NCI-H82 treated with DMSO at 0.1 percent for 48 hours (cell line): ENCODE results near the gene PIAS4.

ENCODE experiments used
- DNase-seq: peaks from one replicate; lab custom pipeline; 2025; ENCODE audit not compliant: unreplicated experiment; lab: John Stamatoyannopoulos, UW

The PIAS4 gene

DNA sequence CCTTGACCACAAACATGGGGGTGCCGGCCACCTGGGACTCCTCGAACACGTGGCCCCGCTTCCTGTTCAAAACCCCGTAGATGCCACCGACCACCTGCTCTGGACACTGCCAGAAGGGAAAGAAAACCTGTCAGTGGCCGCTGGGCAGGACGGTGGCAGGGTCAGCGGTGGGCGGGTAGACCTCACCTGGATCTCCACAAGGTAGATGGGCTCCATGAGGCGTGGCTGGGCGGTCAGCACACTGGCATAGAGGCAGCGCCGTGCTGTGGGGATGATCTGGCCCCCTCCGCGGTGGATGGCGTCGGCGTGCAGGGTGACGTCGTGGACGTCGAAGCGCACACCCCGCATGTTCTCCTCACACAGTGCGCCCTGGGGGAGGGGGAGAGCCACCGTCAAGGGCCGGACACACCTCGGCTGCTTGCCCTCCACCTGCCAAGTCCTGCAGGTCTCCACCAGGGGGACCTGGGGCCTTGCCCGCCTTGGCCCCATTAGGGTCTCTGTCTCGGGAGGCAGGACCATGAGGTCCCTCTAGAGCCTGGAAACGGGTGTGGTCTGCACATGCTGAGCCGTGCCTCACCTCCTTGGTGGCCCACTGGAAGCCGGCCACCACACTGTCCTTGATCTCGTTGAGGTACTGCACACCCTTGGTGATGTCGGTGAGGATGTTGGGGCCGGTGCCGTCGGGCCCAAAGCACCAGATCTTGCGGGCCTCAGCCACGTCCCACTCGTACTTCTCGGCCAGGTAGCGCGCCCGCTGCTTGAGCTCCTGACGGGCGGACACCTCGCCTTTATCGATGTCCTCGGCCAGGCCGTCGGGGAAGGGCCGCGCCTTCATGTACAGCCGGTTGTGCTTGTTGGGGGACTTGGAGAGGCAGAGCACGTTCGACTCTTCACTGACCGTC lies 30.0 kb upstream of the PIAS4 start:
- no peak for DNase-seq

DNA sequence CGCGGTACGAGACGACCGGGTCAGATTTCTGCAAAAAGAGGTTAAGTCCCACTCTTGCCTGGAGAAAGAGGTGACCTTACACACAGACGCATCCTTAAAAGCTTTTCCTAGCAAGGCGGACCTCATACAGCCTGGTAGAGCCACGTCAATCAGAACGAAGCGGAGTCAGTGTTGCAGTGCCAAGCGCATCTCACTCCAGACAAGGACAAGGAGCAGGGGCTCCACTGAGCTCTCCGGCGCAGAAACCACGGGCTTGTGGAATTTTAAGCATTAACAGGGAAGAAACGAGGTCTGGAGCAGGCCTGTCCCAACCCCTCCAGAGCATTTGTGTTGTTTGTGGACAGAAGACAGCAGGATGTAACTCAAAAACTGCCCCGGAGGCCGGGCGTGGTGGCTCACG lies 29.4 kb upstream of the PIAS4 start:
- no peak for DNase-seq

DNA sequence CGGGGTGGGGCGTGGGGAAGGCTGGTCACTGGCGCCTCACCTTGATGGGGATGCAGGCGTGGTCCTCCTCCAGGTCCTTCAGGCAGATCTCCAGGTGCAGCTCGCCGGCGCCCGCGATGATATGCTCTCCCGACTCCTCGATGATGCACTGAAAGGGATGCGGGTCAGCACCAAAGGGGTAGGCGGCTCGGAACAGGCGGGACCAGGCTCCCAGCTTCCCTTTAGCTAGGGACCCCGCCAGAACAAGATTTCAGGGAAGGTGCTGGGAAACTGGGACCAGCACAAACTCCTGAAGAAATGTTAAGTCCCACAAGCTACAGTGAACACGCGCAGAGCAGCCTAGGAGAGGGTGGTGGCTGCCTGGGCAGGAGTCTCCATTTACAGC lies 28.3 kb upstream of the PIAS4 start:
- no peak for DNase-seq

DNA sequence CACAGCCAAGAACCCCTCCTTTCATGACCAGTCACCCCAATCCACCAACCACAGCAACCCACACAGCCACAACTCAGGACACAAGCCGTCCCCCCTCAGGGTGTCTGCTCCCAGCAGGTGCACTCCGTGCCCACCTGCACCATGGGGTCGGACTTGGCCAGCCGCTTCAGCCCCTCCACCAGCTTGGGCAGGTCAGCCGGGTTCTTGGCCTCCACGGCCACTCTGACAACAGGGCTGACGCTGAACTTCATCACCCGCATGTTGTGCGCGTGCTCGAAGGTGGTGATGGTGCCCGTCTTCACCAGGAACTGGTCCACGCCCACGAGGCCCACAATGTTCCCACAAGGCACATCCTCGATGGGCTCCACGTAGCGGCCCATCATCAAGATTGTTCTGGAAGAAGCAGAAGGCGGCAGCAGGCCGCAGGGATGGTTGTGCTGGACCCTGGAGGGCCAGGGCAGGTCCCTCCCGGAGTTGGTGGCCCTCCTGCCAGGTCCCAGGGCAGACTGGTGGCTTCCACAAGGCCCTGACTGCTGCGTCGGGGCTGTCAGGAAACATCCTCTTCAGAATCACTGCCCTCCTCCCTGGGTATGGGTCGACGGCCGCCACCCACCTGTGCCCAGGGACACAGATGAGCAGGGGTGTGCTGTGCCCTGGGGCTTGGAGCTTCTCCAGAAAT lies 27.7 kb upstream of the PIAS4 start:
- DNase-seq: no peak

DNA sequence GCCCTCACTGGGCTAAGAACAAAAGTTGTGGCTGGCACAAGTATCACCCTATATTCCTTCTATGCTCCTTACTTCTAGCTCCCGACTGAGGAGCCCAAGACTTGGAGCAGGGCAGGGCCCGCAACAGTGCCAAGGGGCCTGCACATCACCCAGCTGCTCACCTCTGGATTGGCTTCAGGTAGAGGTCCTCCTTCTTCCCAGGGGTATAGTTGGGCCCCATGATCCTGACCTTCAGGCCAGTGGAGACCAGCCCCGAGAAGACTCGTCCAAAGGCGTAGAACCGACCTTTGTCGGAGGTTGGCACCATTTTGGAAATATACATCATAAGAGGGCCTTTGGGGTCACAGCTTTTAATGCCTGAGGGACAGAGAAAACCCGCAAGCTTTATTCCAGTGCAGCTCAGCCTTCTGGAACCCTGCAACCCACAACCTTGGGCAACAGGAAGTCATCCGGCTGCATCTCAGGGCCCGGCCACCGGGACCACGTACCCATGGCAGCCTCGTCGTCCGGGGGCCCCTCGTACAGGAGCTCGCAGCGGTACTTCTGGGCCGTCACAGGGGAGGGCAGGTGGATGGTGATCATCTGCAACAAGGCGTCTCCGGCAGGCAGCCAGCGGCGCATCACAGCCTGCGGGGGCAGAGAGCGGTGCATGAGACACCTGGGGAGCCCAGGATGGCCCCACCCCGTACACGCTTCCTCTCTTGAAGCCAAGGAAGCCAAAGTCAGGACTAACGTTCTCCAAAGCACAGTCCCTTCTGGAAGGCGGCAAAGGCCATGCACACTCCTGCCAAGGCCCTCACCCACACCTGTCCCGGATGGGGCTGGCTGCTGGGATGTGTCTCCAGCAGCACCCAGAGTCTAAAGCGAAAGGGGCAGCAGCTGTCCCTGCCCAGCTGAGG lies 26.9 kb upstream of the PIAS4 start:
- DNase-seq: no peak

DNA sequence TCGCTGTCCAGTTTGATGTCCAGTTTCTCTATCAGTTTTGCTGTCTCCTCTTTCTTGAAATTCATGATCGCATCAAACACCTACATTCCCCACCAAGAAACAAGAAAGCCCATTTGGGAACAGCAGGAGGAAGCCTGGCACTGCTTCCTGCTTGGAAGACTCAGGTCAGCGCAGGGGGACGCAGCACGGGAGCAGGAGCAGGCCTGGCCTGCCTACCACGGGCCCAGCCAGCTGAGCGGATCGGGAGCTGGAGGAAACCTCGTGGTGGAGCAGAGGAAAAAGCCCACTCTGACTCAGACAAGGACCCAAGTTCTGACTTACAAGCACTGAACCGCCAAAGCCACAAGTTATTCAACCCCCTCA lies 26.2 kb upstream of the PIAS4 start:
- DNase-seq: no peak

DNA sequence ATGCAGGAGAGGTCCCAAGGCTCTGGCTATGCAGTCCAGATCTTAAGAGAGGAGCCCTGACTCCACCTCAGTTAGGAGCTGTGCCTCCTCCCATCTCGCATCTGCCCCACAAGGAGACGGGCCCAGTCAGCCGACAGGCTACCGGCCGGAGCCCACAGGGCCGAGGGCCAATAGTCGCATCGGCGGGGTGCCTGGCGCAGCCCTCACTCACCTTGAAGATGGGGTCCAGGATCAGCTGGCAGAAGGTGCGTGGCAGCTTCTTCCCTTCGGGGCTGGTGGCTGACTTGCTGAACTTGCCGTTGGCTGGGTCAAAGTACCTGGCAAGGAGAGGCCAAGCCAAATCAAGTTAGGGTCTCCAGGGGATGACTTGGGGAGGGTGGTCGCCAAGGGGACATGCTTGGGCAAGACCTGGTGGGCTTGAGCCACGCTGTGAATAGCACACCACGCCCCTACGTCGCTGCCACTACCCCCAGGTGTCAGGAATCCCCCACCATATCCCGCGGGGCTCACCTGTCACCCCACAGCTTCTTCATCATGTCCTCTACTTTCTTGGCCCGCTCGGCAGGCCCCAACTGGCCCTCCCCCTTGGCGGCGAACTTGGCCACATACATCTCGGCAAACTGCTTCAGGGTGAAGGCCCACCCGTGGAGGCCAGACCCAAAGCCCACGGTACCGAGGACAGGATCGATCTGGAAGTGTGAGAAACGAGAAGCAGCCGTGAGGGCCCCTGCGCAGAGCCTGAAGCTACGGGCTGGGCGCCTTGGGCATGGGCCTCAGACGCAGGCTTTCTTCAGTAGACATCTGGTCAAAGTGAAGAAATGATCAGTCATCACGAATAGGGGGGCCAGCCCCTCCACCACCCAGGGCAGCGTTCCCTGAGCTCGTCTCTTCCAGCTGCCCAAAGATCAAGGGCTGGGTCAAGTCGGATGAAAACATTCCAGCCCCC lies 25.5 kb upstream of the PIAS4 start:
- no peak for DNase-seq

DNA sequence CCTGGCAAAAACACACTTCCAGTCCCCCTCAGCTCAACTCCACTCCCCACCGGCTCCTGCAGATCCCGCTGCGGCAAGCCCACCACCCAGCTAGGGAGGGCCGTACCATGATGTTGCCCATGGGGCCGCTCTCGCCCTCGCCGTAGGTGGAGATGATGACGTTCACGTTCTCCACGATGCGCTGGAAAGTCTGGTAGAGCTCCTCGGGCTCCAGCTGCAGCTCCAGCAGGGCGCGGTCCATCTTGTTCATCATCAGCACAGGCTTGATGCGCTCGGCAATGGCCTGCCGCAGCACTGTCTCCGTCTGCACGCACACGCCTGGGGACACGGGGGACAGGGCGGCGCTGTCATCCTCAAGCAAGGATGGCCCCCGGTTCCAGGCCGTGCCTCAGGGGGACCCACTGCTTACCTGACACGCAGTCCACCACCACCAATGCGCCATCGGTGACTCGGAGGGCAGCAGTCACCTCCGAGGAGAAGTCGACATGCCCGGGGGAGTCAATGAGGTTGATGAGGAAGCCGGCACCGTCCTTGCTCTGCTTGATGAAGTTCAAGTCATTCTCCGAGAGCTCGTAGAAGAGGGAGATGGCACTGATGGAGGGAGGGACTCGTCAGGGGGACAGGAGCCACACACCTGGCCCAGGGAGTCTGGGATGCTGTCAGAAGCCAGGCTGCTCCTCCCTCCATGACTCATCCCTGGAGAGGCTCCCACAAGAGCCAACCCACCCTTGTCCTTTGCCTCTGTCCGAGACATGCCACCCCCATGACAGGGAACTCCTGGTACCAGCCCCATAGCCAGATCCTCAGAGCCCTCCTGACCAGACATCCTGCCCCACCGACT lies 24.6 kb upstream of the PIAS4 start:
- no peak for DNase-seq

DNA sequence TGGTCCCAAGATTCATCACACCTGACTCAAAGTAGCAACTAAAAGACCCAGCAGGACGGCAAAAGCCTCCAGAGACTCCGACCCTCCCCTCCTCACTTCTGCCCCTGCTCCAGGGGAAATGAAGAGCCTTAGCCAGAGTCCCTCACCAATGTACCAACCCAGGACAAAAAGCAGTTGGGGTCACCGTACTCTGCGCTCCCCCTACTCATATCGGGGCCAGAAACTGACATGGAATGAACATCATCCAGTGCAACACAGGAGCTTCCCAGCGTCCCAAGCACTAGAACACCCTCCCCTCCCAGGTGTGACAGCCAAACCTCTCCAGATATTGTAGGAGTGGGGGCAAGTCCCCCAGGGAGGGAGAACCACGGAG lies 24.0 kb upstream of the PIAS4 start:
- DNase-seq: no peak

DNA sequence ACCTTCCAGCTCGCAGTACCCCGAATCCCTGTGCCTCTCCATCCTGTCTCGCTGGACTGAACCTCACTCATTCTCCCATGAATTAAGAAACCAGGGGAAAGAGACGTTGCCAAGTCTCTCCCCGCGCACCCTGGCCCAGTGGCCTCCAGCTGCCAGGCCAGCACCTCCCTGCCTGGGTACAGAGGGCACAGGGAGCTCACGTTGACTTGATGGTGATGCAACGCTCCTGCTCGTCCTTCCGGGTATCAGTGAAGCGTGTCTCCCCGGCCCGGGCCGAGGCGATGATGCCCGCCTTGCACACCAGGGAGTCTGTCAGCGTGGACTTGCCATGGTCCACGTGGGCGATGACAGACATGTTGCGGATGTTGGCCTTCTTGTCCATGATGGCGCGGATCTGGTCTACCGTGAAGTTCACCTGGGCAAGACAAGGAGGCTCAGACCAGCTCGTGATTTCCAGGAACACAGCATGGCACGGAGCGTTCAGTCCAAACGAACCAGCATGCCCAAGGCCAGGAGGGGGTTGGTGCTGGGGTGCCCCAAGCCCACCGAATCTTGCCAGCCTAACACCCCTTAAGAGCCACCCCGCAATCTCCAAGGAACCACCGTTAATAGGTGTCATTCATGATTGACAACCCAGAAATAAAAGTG lies 23.5 kb upstream of the PIAS4 start:
- no peak for DNase-seq

DNA sequence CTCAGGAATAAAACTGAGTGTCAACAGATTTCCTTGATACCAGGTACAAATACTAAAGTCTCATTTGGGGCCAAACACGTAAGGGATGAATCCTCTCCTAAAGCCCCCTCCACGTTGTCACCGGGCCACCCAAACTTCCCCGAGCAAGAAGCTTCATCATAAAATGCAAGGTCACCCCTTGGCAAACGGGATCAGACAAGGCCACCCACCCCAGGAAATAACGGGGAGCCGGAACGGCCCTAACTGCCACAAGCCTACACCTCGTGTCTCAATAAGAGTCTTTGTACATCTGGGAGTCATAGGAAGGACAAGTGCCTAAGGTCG lies 23.0 kb upstream of the PIAS4 start:
- DNase-seq: no peak

DNA sequence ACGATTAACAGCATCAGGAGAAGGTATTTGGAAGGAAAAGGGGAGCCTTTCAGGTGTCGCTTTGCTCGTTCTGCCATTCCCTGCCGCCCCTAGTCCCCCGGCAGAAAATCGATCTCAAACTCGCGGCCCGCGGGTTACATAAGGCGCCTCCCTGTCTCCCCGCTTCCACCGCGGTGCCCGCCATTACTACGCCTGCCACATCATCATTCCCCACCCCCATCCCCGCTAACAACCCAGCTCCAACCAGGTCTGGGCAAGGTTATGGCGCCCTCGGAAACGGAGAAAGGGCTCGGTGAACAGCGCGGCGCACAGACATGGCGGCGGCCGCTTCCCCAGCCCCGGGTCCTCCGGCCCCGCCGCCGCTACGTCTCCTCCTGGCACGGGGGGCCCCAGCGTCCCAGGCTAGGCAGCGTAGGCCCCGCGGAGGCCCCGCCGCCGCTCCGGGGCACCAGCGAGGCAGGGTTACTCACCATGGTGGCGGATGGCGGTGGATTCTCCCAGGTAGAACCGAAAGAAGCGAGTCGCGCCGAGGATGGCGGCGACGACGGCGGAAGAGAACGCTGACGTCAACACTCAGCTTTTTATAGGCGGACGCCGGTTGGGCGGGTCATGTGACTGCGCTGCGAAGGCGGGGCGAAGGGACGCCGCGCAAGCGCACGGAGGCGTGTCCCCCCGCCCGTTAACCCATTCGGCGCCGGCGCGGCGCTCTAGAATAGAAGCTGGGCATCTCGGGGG lies 22.5 kb upstream of the PIAS4 start, which contains the start of gene EEF2:
Gene EEF2, minus strand, starts transcription at position 556 of the 735 bp plus-strand sequence. Its CDS starts 83 bp downstream, at position 473.
- DNase-seq: peak; percentile 28

DNA sequence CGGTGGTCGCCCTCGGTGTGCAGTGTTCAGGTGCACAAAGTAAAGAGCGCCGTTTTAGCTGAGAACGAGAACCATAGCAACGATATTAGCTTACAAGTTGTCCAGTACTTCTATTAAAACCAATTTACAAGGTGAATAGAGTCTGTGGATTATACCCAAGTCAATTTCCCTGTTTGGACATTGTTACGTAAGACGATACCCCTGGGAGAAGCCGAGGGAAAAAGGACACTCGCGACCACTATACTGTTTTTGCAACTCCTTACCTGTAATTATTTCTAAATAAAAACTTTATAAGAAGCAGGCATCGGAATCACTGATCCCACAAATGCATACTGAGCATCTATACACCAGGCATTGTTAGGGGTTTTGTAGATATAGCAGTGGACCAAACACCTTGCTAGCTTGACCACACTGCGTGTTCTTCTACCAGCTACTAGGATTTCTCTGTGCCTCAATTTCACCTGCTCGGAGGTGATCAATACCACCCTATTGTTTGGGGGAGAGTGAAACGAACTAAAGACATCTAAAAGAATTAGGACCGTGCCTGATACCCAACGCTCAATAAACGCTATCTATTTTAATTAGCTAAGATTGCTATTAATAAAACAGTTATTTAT lies 21.8 kb upstream of the PIAS4 start:
- no peak for DNase-seq

DNA sequence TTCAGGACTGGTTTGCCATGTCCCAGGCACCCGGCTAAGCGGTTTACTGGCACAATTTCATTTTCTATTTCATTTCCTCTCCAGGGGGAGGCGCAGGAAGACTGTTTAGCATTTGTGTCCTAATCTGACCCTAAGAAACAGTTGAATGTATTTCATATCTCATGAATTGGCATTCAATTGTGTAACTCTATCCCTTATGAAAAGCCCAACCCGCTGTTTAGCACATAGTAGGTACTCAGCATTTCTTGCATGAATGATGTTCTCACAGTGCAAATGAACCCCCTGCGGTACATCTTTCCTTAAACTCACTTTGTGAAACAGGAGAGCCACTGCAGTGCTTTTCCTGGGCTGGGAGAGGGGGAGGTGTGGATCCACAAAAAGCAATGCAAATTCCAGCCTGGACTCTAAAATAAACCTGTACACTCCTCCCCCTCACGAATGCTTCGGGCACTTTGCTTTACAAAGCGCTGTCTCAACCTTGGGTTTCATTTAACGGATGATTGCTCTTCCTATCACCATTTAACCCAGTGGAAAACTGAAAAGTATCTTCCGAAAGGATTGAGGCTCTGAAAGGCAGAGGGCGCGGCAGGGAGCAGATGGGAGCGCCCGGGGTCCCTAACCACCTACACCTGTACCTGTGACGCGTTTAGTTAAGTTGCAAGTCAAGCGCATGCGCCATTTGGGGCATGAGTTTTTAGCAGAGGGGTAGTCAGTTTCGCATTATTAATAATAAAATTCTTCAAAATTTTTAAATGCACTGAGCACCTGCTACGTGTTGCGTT lies 21.1 kb upstream of the PIAS4 start:
- DNase-seq: peak; percentile 49

DNA sequence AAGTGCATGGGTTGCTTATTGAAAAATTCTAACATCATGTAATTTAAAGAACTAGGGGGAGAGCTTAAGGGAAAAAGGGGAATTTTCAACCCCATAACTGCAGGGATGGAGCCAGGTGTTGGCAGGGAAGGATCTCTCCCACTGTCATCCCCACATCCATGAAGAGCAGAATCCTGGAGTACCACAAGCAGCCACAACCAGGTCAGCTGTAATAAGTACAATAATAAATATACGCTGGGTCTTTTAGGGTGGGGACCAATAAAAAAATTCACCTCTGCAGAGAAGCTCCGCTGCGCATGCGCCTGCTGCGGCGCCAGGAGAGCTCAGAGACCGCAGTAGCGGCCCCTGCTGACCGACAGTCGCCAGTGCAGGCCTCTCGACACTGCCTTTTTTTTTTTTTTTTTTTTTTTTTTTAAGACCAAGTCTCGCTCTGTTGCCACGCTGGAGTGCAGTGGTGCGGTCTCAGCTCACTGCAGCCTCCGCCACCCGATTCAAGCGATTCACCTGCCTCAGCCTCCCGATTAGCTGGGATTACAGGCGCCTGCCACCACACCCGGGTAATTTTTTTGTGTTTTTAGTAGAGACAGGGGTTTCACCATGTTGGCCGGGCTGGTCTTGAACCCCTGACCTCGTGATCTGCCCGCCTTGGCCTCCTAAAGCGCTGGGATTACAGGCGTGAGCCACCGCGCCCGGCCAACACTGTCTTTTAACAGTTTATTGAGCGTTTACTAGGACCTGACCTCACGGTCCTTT lies 19.7 kb upstream of the PIAS4 start:
- DNase-seq: peak; percentile 44

DNA sequence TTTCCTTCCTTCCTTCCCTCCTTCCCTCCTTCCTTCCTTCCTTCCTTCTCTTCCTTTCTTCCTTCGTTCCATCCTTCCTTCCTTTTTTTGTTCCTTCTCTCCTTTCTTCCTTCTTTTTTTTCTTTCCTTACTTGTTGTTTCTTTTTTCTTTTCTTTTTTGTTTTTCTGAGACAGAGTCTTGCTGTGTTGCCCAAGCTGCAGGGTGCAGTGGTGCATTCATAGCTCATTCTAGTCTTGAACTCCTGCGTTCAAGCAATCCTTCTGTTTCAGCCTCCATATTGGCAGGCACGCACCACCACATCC lies 16.8 kb upstream of the PIAS4 start:
- no peak for DNase-seq

DNA sequence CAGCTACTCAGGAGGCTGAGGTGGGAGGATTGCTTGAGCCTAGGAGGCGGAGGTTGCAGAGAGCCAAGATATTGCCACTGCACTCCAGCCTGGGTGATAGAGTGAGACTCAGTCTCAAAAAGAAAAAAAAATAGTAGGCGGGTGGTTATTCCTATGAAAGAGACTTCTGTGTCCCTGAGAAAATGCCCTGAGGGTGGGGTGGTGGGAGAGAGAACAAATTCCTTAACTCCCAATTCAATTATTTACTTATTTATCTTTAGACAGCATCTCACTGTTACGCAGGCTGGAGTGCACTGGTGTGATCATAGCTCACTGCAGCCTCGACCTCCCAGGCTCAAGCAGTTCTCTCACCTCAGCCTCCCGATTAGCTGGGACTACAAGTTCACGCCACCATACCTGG lies 11.9 kb upstream of the PIAS4 start:
- DNase-seq: no peak
